HepG2 (cell line): ENCODE results near the gene RAPH1.

Experiments
- CHD2 ChIP-seq: IDR thresholded peaks from 2 replicates; pipeline ENCODE4 v1.6.1; 2011; ENCODE audit warnings: low read depth, low read length, improper control_type of control experiment
- CTCF ChIP-seq: sonication (generic); formaldehyde crosslinking; IDR thresholded peaks from 2 replicates; pipeline ENCODE4 v1.5.0; 2020; ENCODE audit warnings: mild to moderate bottlenecking, missing genetic modification reagents, moderate library complexity
- HMG20B ChIP-seq: conservative IDR thresholded peaks from 2 replicates; pipeline ENCODE4 v1.6.1; 2016; ENCODE audit warnings: missing genetic modification reagents, missing compliant biosample characterization
- HOMEZ ChIP-seq: IDR thresholded peaks from 2 replicates; pipeline ENCODE4 v1.6.1; 2016; ENCODE audit warnings: low read depth
- ISL2 ChIP-seq: sonication (generic); formaldehyde crosslinking; IDR thresholded peaks from 2 replicates; pipeline ENCODE4 v1.5.0; 2020; ENCODE audit warnings: missing genetic modification reagents
- NR2C2 ChIP-seq: sonication (generic); formaldehyde crosslinking; IDR thresholded peaks from 2 replicates; pipeline ENCODE4 v1.4.0; 2020; ENCODE audit warnings: missing genetic modification reagents, mild to moderate bottlenecking, moderate library complexity, borderline replicate concordance
- POLR2A ChIP-seq, 2 experiments: IDR thresholded peaks; 2 replicates each; pipeline ENCODE4 v1.6.1; 2011; ENCODE audit warnings: low read depth in 2 of 2, low read length in 2 of 2, mild to moderate bottlenecking in 1 of 2, moderate library complexity in 1 of 2; ENCODE audit not compliant: insufficient read depth in 1 of 2
- REPIN1 ChIP-seq: sonication (generic); formaldehyde crosslinking; IDR thresholded peaks from 2 replicates; pipeline ENCODE4 v1.8.0; 2022; ENCODE audit warnings: missing genetic modification reagents, low read depth, mild to moderate bottlenecking, borderline replicate concordance
- SMC3 ChIP-seq: IDR thresholded peaks from 2 replicates; pipeline ENCODE4 v1.6.1; 2011; ENCODE audit warnings: low read length, improper control_type of control experiment
- TBP ChIP-seq: sonication (generic); formaldehyde crosslinking; IDR thresholded peaks from 2 replicates; pipeline ENCODE4 v1.5.0; 2020; ENCODE audit warnings: missing genetic modification reagents
- ZNF24 ChIP-seq: fragments of 450-650 bp; IDR thresholded peaks from 2 replicates; pipeline ENCODE4 v1.6.1; 2017; ENCODE audit warnings: antibody characterized with exemption, mild to moderate bottlenecking
- ZNF761 ChIP-seq: sonication (generic); formaldehyde crosslinking; conservative IDR thresholded peaks from 2 replicates; pipeline ENCODE4 v1.4.0; 2020; ENCODE audit warnings: mild to moderate bottlenecking, missing genetic modification reagents

- TF ChIP-seq CHD2 = no peak
- no peak for TF ChIP-seq CTCF (CRISPR knock-in tag)
- TF ChIP-seq POLR2A (IDR thresholded peaks at IDR 0.05; ENCODE audit: insufficient read depth in 1 of 2, low read depth in 2 of 2, low read length in 2 of 2) = no peak
- no peak for TF ChIP-seq ZNF761
- no peak for TF ChIP-seq SMC3
- no peak for TF ChIP-seq ZNF24
- no peak for TF ChIP-seq REPIN1 (CRISPR knock-in tag)
- no peak for TF ChIP-seq TBP (CRISPR knock-in tag)
- no peak for TF ChIP-seq NR2C2
- no peak for TF ChIP-seq HOMEZ (CRISPR knock-in tag)
- TF ChIP-seq ISL2 = no peak
- TF ChIP-seq HMG20B (CRISPR knock-in tag) = no peak
These were observed 187.7 kb downstream of the RAPH1 start for GRCh38 chr2:203347375-203347774.
